Thyroid gland (tissue), 4 donors: ENCODE results near the gene ADAMTS15.

ENCODE experiments used
- POLR2A ChIP-seq, 2 donors: fragments of 450-650 bp; IDR thresholded peaks; one replicate each; pipeline ENCODE4 v1.6.1; 2017; ENCODE audit warnings: antibody characterized with exemption in 2 of 2, mild to moderate bottlenecking in 2 of 2, moderate library complexity in 1 of 2
- TF ChIP-seq, protein P1 (sequence below), 6 experiments: fragments of 200-600 bp in 3 of 6; fragments of 450-650 bp in 3 of 6; sonication (generic) in 3 of 6; IDR thresholded peaks; one replicate each; pipeline ENCODE4 v1.5.1; 2016 to 2019; ENCODE audit warnings: antibody characterized with exemption in 6 of 6, mild to moderate bottlenecking in 2 of 6, inconsistent platforms in 1 of 6, moderate library complexity in 1 of 6

DNA sequence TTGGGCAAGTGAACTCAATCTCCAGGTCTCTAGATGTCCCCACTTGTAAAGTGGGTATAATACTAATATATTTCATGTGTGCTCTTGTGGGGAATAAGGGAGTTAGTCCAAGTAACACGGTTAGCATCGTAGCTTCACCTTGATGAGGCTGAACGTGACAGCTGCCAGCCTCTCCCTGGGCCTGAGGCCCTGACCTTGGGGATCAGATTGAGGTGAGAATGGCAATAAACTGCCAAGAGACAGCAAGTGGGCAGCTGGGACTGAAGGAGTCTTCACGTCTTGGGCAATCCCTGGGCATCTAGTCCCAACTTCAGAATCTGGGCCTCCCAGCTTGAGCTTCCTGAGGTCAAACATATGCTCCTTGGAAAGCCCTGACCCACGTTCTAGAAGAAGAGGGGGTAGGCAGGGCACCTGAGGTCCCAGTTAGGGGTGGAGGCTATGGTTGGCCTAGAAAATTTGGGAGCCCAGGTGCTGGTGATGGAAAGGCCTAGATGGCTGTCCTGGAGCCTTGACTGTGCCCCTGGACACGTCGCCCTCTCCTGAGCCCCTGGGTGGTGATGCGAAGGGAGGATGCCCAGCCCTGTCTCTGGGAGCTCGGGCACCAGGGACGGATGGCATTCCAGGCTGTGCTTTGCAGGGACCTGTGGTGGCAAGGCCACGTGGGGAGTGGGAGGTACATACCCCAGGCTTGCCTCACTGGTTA lies 23.4 kb downstream of the ADAMTS15 start:
- TF ChIP-seq, protein P1, sequence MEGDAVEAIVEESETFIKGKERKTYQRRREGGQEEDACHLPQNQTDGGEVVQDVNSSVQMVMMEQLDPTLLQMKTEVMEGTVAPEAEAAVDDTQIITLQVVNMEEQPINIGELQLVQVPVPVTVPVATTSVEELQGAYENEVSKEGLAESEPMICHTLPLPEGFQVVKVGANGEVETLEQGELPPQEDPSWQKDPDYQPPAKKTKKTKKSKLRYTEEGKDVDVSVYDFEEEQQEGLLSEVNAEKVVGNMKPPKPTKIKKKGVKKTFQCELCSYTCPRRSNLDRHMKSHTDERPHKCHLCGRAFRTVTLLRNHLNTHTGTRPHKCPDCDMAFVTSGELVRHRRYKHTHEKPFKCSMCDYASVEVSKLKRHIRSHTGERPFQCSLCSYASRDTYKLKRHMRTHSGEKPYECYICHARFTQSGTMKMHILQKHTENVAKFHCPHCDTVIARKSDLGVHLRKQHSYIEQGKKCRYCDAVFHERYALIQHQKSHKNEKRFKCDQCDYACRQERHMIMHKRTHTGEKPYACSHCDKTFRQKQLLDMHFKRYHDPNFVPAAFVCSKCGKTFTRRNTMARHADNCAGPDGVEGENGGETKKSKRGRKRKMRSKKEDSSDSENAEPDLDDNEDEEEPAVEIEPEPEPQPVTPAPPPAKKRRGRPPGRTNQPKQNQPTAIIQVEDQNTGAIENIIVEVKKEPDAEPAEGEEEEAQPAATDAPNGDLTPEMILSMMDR (IDR thresholded peaks at IDR 0.05), result no peak
- TF ChIP-seq POLR2A (IDR thresholded peaks at IDR 0.05), result no peak
